SK-N-SH treated with all-trans-retinoic acid at 6 μM for 48 hours (cell line): ENCODE measurements around the gene C11orf58.

Experiments used
- ATAC-seq: fragments of 200-7000 bp; cut with Tn5 transposase; 3 replicates; pipeline ENCODE4 v1.9.1; 2020; ENCODE audit warnings: mild to moderate bottlenecking, moderate library complexity
- ARNTL ChIP-seq: fragments of 450-650 bp; formaldehyde crosslinking; IDR thresholded peaks from 2 replicates; pipeline ENCODE4 v1.5.0; 2020; ENCODE audit warnings: low read depth, mild to moderate bottlenecking, moderate library complexity, borderline replicate concordance
- BACH2 ChIP-seq: fragments of 250-450 bp; sonication (Bioruptor Pico); IDR thresholded peaks from 2 replicates; pipeline ENCODE4 v1.9.0; 2021; ENCODE audit warnings: mild to moderate bottlenecking, borderline replicate concordance
- CREB5 ChIP-seq: fragments of 250-450 bp; sonication (Bioruptor Pico); IDR thresholded peaks from 2 replicates; pipeline ENCODE4 v1.5.1; 2020; ENCODE audit warnings: low read depth, mild to moderate bottlenecking, moderate library complexity
- CSDC2 ChIP-seq: fragments of 250-450 bp; sonication (Bioruptor Pico); IDR thresholded peaks from 2 replicates; pipeline ENCODE4 v1.5.0; 2020; ENCODE audit warnings: mild to moderate bottlenecking, moderate library complexity
- ESRRG ChIP-seq: fragments of 250-450 bp; sonication (Bioruptor Pico); IDR thresholded peaks from 2 replicates; pipeline ENCODE4 v1.6.1; 2021; ENCODE audit warnings: mild to moderate bottlenecking
- GLIS3 ChIP-seq: fragments of 250-450 bp; sonication (Bioruptor Pico); IDR thresholded peaks from 2 replicates; pipeline ENCODE4 v1.5.0; 2020; ENCODE audit warnings: mild to moderate bottlenecking, moderate library complexity
- OSR1 ChIP-seq: fragments of 250-450 bp; sonication (Bioruptor Pico); IDR thresholded peaks from 2 replicates; pipeline ENCODE4 v1.8.0; 2022; ENCODE audit warnings: moderate library complexity, mild to moderate bottlenecking, inconsistent platforms
- PATZ1 ChIP-seq: fragments of 250-450 bp; sonication (Bioruptor Pico); IDR thresholded peaks from 2 replicates; pipeline ENCODE4 v1.8.0; 2020; ENCODE audit warnings: mild to moderate bottlenecking, moderate library complexity, borderline replicate concordance
- POU6F1 ChIP-seq: fragments of 250-450 bp; sonication (Bioruptor Pico); IDR thresholded peaks from 2 replicates; pipeline ENCODE4 v1.8.0; 2021; ENCODE audit warnings: low read depth, mild to moderate bottlenecking, moderate library complexity, borderline replicate concordance
- PPARA ChIP-seq: fragments of 250-450 bp; sonication (Bioruptor Pico); IDR thresholded peaks from 2 replicates; pipeline ENCODE4 v1.5.0; 2020; ENCODE audit warnings: mild to moderate bottlenecking, borderline replicate concordance
- RARB ChIP-seq: fragments of 250-450 bp; sonication (Bioruptor Pico); IDR thresholded peaks from 2 replicates; pipeline ENCODE4 v1.8.0; 2021; ENCODE audit warnings: mild to moderate bottlenecking, moderate library complexity
- SNAI2 ChIP-seq: fragments of 250-450 bp; sonication (Bioruptor Pico); IDR thresholded peaks from 2 replicates; pipeline ENCODE4 v1.5.0; 2020; ENCODE audit warnings: mild to moderate bottlenecking, moderate library complexity
- TCF4 ChIP-seq: fragments of 250-450 bp; sonication (Bioruptor Pico); IDR thresholded peaks from 2 replicates; pipeline ENCODE4 v1.8.0; 2021; ENCODE audit warnings: mild to moderate bottlenecking, moderate library complexity, borderline replicate concordance
- TOX ChIP-seq: fragments of 250-450 bp; sonication (Bioruptor Pico); IDR thresholded peaks from 2 replicates; pipeline ENCODE4 v1.8.0; 2021; ENCODE audit warnings: mild to moderate bottlenecking, moderate library complexity, borderline replicate concordance
- TSHZ2 ChIP-seq: fragments of 250-450 bp; sonication (Bioruptor Pico); IDR thresholded peaks from 2 replicates; pipeline ENCODE4 v1.5.0; 2020; ENCODE audit warnings: mild to moderate bottlenecking, moderate library complexity
- ZC3H10 ChIP-seq: fragments of 250-450 bp; sonication (Bioruptor Pico); IDR thresholded peaks from 2 replicates; pipeline ENCODE4 v1.5.1; 2021; ENCODE audit warnings: mild to moderate bottlenecking, moderate library complexity
- ZFP30 ChIP-seq: fragments of 450-650 bp; formaldehyde crosslinking; IDR thresholded peaks from 2 replicates; pipeline ENCODE4 v1.5.0; 2022; ENCODE audit warnings: mild to moderate bottlenecking, moderate library complexity
- ZNF565 ChIP-seq: fragments of 450-650 bp; formaldehyde crosslinking; conservative IDR thresholded peaks from 2 replicates; pipeline ENCODE4 v1.5.0; 2020; ENCODE audit warnings: low read depth, mild to moderate bottlenecking, moderate library complexity
- ZNF70 ChIP-seq: fragments of 450-650 bp; formaldehyde crosslinking; IDR thresholded peaks from 2 replicates; pipeline ENCODE4 v1.5.0; 2020; ENCODE audit warnings: mild to moderate bottlenecking, moderate library complexity
- ZNF8 ChIP-seq: fragments of 450-650 bp; formaldehyde crosslinking; IDR thresholded peaks from 2 replicates; pipeline ENCODE4 v1.5.0; 2020; ENCODE audit warnings: mild to moderate bottlenecking, moderate library complexity

The C11orf58 gene

GRCh38 chr11:16750417-16750816 lies 12.0 kb downstream of the C11orf58 start:
- ATAC-seq = no peak
- TF ChIP-seq PPARA = no peak
- TF ChIP-seq POU6F1 (CRISPR knock-in tag) = no peak
- no peak for TF ChIP-seq TSHZ2 (CRISPR knock-in tag)
- TF ChIP-seq ZNF70 (CRISPR knock-in tag) = no peak
- TF ChIP-seq GLIS3 (CRISPR knock-in tag) = no peak
- TF ChIP-seq ZFP30 (CRISPR knock-in tag) = no peak
- no peak for TF ChIP-seq ARNTL
- no peak for TF ChIP-seq RARB (CRISPR knock-in tag)
- TF ChIP-seq CREB5 (CRISPR knock-in tag) = no peak
- TF ChIP-seq ZC3H10 (CRISPR knock-in tag) = no peak

- TF ChIP-seq TCF4 (CRISPR knock-in tag) = no peak
- no peak for TF ChIP-seq CREB5 (CRISPR knock-in tag)
- TF ChIP-seq PPARA = no peak
- TF ChIP-seq SNAI2 (CRISPR knock-in tag) = no peak
- no peak for TF ChIP-seq BACH2 (CRISPR knock-in tag)
- TF ChIP-seq CSDC2 = no peak
- TF ChIP-seq TOX (CRISPR knock-in tag) = no peak
- TF ChIP-seq PATZ1 (CRISPR knock-in tag) = no peak
- TF ChIP-seq ESRRG (CRISPR knock-in tag) = no peak
- TF ChIP-seq RARB (CRISPR knock-in tag) = no peak
- no peak for TF ChIP-seq GLIS3 (CRISPR knock-in tag)
- no peak for TF ChIP-seq ZNF70 (CRISPR knock-in tag)
- TF ChIP-seq ZNF565 = no peak
- no peak for TF ChIP-seq ZNF8
- TF ChIP-seq, all 23 proteins: peak for 0
- no peak for ATAC-seq
Measured at GRCh38 chr11:16758382-16759024, 20.1 kb downstream of the C11orf58 start.

GRCh38 chr11:16759857-16760508 lies 21.5 kb downstream of the C11orf58 start:
- no peak; the same call in 2 of the 3 replicates for ATAC-seq
- TF ChIP-seq BACH2 (CRISPR knock-in tag) = no peak
- TF ChIP-seq OSR1 = no peak
